CD14-positive monocyte (primary cell): Measurements from ENCODE around the gene DNAJB14. TPM values are rescaled to one million over a fixed set of nuclear protein-coding genes. Genes with fewer than 3 reads are reported as not detected.

Experiments used
- DNase-seq, 3 donors: peaks; one replicate each; pipeline ENCODE4 v3.0.0-alpha.2; 2011 to 2022
- H2AFZ ChIP-seq: 2 replicates; pipeline ENCODE4 v1.6.0; 2012; ENCODE audit warnings: mild to moderate bottlenecking, low read depth, low read length, inconsistent platforms; ENCODE audit not compliant: insufficient read depth, poor library complexity, severe bottlenecking
- H3K27ac ChIP-seq, 2 donors: 1 replicate in 1 of 2; 2 replicates in 1 of 2; pipeline ENCODE4 v1.5.1; 2012 to 2013; ENCODE audit warnings: low read length in 2 of 2, control low read depth in 1 of 2, inconsistent platforms in 1 of 2, low read depth in 1 of 2, mild to moderate bottlenecking in 1 of 2
- H3K27me3 ChIP-seq, 2 donors: one replicate each; pipeline versions ENCODE4 v1.6.0 to v1.6.1; 2011 to 2013; ENCODE audit warnings: low read length in 2 of 2; ENCODE audit not compliant: control insufficient read depth in 2 of 2, insufficient read depth in 2 of 2
- H3K36me3 ChIP-seq, 2 donors: replicated peaks in 1 of 2; 1 replicate in 1 of 2; 2 replicates in 1 of 2; pipeline versions ENCODE4 v1.5.1 to v1.6.1; 2012 to 2013; ENCODE audit warnings: low read length in 2 of 2, control low read depth in 1 of 2, inconsistent platforms in 1 of 2, mild to moderate bottlenecking in 1 of 2; ENCODE audit not compliant: insufficient read depth in 2 of 2, control insufficient read depth in 1 of 2
- H3K4me1 ChIP-seq, 2 donors: 1 replicate in 1 of 2; 2 replicates in 1 of 2; pipeline versions ENCODE4 v1.5.1 to v1.6.1; 2012 to 2013; ENCODE audit warnings: low read length in 2 of 2, control low read depth in 1 of 2, inconsistent platforms in 1 of 2, mild to moderate bottlenecking in 1 of 2, moderate library complexity in 1 of 2; ENCODE audit not compliant: insufficient read depth in 2 of 2, control insufficient read depth in 1 of 2
- H3K4me2 ChIP-seq: replicated peaks from 2 replicates; pipeline ENCODE3; 2012; ENCODE audit warnings: low read length, moderate library complexity, mild to moderate bottlenecking; ENCODE audit not compliant: poor library complexity, severe bottlenecking; ENCODE audit errors: extremely low read depth
- H3K4me3 ChIP-seq, 3 experiments: fragments of 200-600 bp in 1 of 3; sonication (generic) in 1 of 3; replicated peaks in 1 of 3; 1 replicate in 2 of 3; 2 replicates in 1 of 3; pipeline ENCODE4 v1.5.1; 2011 to 2013; ENCODE audit warnings: low read length in 3 of 3, mild to moderate bottlenecking in 3 of 3, control low read depth in 2 of 3, low read depth in 2 of 3, inconsistent platforms in 1 of 3, moderate library complexity in 1 of 3
- H3K79me2 ChIP-seq: 2 replicates; pipeline ENCODE4 v1.6.0; 2012; ENCODE audit warnings: mild to moderate bottlenecking, control low read depth, inconsistent platforms, low read length, moderate library complexity; ENCODE audit not compliant: insufficient read depth
- H3K9ac ChIP-seq: 2 replicates; pipeline ENCODE4 v1.6.0; 2017; ENCODE audit warnings: low read length, mild to moderate bottlenecking; ENCODE audit not compliant: insufficient read depth, poor library complexity, severe bottlenecking
- H3K9me3 ChIP-seq, 2 donors: replicated peaks in 1 of 2; 1 replicate in 1 of 2; 2 replicates in 1 of 2; pipeline versions ENCODE4 v1.5.1 to v1.6.1; 2012 to 2013; ENCODE audit warnings: low read length in 2 of 2, control low read depth in 1 of 2; ENCODE audit not compliant: control insufficient read depth in 1 of 2, insufficient read depth in 1 of 2
- H4K20me1 ChIP-seq: 2 replicates; pipeline ENCODE4 v1.6.0; 2012; ENCODE audit warnings: mild to moderate bottlenecking, low read length, control low read depth, moderate library complexity; ENCODE audit not compliant: insufficient read depth
- H3K27ac Mint-ChIP-seq, 7 donors: one replicate each; pipeline ENCODE4 v1.8.0; 2020; ENCODE audit warnings: mild to moderate bottlenecking in 7 of 7, mixed read lengths in 7 of 7, moderate library complexity in 6 of 7, inconsistent platforms in 2 of 7
- H3K27me3 Mint-ChIP-seq, 3 donors: one replicate each; pipeline ENCODE4 v1.8.0; 2021 to 2022; ENCODE audit warnings: low read depth in 3 of 3, mild to moderate bottlenecking in 3 of 3, mixed read lengths in 3 of 3, moderate library complexity in 3 of 3, inconsistent platforms in 1 of 3
- H3K36me3 Mint-ChIP-seq, 2 donors: one replicate each; pipeline ENCODE4 v1.8.0; 2020; ENCODE audit warnings: mixed read lengths in 2 of 2, inconsistent platforms in 1 of 2, mild to moderate bottlenecking in 1 of 2
- H3K4me1 Mint-ChIP-seq: one replicate; pipeline ENCODE4 v1.8.0; 2020; ENCODE audit warnings: mild to moderate bottlenecking, mixed read lengths
- H3K4me3 Mint-ChIP-seq, 2 donors: one replicate each; pipeline ENCODE4 v1.8.0; 2020; ENCODE audit warnings: mild to moderate bottlenecking in 2 of 2, mixed read lengths in 2 of 2, moderate library complexity in 1 of 2
- H3K9me3 Mint-ChIP-seq, 7 donors: one replicate each; pipeline ENCODE4 v1.8.0; 2020 to 2022; ENCODE audit warnings: mixed read lengths in 7 of 7, mild to moderate bottlenecking in 6 of 7, moderate library complexity in 6 of 7, inconsistent platforms in 2 of 7
- WGBS: methylation state at CpG from one replicate; pipeline ENCODE4 v1.1.5; 2013; ENCODE audit warnings: missing lambda C conversion rate; ENCODE audit not compliant: insufficient coverage; 5-methylcytosine and 5-hydroxymethylcytosine counted together
- intact Hi-C, 2 donors: fragments of 100-400 bp; cut with micrococcal nuclease; formaldehyde crosslinking; loops; one replicate each; pipeline versions ENCODE4 v1.15.0 to v1.15.1; 2023
- polyA plus RNA-seq, 3 donors: library from polyadenylated mRNA; depleted of rRNA in 1 of 3; unstranded in 2 of 3; stranded (reverse) in 1 of 3; fragments of 300-500 nt in 2 of 3; fragments of >200 nt in 1 of 3; fragmentation: Illumina TruSeq in 2 of 3; gene quantifications; 1 replicate in 2 of 3; 2 replicates in 1 of 3; pipeline ENCODE4 v1.2.3, GENCODE V29; 2012 to 2021
- TF ChIP-seq, protein P1 (sequence below): fragments of 200-600 bp; IDR thresholded peaks from one replicate; pipeline ENCODE4 v1.8.0; 2022; ENCODE audit warnings: antibody characterized with exemption, mild to moderate bottlenecking

DNAJB14 gene
- polyA plus RNA-seq, 3 donors = 15.6 to 21.4 (median 21.4) TPM

- no peak overlapping the region for H3K9ac ChIP-seq
- Mint-ChIP-seq H3K4me1 (peaks cover 3% of the 10 kb centered on the region), H3K27me3 (peaks cover 3 to 16% (median 5%) of the 10 kb centered on the region in 3 donors), H3K36me3 (no peaks in the 10 kb centered on the region), H3K9me3 (no peaks in the 10 kb centered on the region), H3K27ac (no peak overlapping the region), H3K4me3 (no peak overlapping the region)
- H3K79me2 ChIP-seq = no peaks in the 10 kb centered on the region
- intact Hi-C loops = no loop called here
- no peak overlapping the region for H3K4me2 ChIP-seq
- no peaks in the 10 kb centered on the region for H3K27me3 ChIP-seq
- peaks cover 5 to 6% of the 10 kb centered on the region in 2 donors for H3K4me1 ChIP-seq
- H3K36me3 ChIP-seq = no peaks in the 10 kb centered on the region
- DNase-seq = no peak
- H3K27ac ChIP-seq = no peak overlapping the region
- H3K9me3 ChIP-seq = no peaks in the 10 kb centered on the region
- no peak overlapping the region for H3K4me3 ChIP-seq
- TF ChIP-seq, protein P1, sequence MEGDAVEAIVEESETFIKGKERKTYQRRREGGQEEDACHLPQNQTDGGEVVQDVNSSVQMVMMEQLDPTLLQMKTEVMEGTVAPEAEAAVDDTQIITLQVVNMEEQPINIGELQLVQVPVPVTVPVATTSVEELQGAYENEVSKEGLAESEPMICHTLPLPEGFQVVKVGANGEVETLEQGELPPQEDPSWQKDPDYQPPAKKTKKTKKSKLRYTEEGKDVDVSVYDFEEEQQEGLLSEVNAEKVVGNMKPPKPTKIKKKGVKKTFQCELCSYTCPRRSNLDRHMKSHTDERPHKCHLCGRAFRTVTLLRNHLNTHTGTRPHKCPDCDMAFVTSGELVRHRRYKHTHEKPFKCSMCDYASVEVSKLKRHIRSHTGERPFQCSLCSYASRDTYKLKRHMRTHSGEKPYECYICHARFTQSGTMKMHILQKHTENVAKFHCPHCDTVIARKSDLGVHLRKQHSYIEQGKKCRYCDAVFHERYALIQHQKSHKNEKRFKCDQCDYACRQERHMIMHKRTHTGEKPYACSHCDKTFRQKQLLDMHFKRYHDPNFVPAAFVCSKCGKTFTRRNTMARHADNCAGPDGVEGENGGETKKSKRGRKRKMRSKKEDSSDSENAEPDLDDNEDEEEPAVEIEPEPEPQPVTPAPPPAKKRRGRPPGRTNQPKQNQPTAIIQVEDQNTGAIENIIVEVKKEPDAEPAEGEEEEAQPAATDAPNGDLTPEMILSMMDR = no peak
- H4K20me1 ChIP-seq = no peaks in the 10 kb centered on the region
- H2AFZ ChIP-seq = no peak overlapping the region
Measured at GRCh38 chr4:99965173-99965572, 18.8 kb upstream of the DNAJB14 start.

DNA sequence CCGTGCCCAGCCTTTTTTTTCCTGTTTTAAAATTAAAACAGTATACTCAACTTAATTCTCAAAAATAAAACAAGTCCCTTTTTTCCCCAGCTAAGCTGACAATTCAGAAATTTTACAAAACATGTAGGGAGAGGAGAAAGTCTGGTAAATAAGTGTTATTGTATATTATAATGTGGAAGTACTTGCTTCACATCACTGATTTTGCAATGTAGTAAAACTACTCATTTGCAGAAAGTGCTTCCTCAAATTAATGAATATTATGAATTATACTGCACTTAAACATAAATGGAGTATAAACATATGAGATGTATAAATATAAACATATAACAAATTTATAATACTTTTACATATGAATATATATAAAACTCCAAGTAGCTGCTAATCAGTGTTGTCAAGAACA is 15.3 kb upstream of the DNAJB14 start:
- Histone ChIP-seq H3K27ac (peak overlapping the region; percentile 18 to 28), H3K4me3 (no peak overlapping the region), H3K4me2 (no peak overlapping the region), H3K9me3 (no peaks in the 10 kb centered on the region), H3K27me3 (no peaks in the 10 kb centered on the region), H3K4me1 (peaks cover 5 to 6% of the 10 kb centered on the region in 2 donors), H2AFZ (no peak overlapping the region), H3K79me2 (no peaks in the 10 kb centered on the region), H3K36me3 (no peaks in the 10 kb centered on the region), H3K9ac (no peak overlapping the region), H4K20me1 (no peaks in the 10 kb centered on the region)
- intact Hi-C loops = no loop called here
- Mint-ChIP-seq H3K27me3 (peaks cover 3 to 8% (median 5%) of the 10 kb centered on the region in 3 donors), H3K27ac (peak overlapping the region in 1 of 7 donors; percentile 71), H3K4me1 (peaks cover 3% of the 10 kb centered on the region), H3K36me3 (peaks cover 0 to 6% of the 10 kb centered on the region in 2 donors), H3K9me3 (peaks cover 0 to 8% (median 4%) of the 10 kb centered on the region in 7 donors), H3K4me3 (no peak overlapping the region)
- DNase-seq = peak; percentile 25 to 54 (median 32)
- TF ChIP-seq, protein P1 = no peak
- WGBS = no CpG with 5 or more reads among the region's 1 CpG
